Measurements from ENCODE around the gene INPP5D.

Gene INPP5D

DNA sequence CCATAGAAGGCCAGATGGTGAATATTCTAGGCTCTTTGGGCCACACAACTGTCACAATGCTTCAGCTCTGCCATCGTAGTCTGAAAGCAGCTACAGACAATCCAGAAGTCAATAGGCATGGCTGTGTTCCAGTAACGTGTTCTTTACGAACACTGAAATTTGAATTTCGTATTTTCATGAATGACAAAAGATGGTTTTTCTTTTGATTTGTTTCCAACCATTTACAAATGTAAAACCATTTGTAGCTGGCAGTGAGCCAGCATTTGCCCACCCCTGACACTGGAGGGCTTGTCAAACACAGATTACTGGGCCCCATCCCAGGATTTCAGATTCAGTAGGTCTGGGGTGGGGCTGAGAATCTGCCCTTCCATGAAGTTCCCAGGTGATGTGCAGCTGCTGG is 108.3 kb downstream of the INPP5D start:
- TF ChIP-seq, protein P1, sequence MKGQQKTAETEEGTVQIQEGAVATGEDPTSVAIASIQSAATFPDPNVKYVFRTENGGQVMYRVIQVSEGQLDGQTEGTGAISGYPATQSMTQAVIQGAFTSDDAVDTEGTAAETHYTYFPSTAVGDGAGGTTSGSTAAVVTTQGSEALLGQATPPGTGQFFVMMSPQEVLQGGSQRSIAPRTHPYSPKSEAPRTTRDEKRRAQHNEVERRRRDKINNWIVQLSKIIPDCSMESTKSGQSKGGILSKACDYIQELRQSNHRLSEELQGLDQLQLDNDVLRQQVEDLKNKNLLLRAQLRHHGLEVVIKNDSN (IDR thresholded peaks at IDR 0.05), result no peak
- TF ChIP-seq TCF12 (IDR thresholded peaks at IDR 0.05; ENCODE audit: low read depth), result no peak
- TF ChIP-seq, protein P2, sequence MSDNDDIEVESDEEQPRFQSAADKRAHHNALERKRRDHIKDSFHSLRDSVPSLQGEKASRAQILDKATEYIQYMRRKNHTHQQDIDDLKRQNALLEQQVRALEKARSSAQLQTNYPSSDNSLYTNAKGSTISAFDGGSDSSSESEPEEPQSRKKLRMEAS (IDR thresholded peaks at IDR 0.05), result no peak
- peak; percentile 43; the same call in 1 of the 2 replicates for TF ChIP-seq NFIC (IDR thresholded peaks at IDR 0.05)
- TF ChIP-seq ZBTB7A (IDR thresholded peaks at IDR 0.05; ENCODE audit: low read depth), result no peak
- no peak for TF ChIP-seq TAF1 (IDR thresholded peaks at IDR 0.05; ENCODE audit: low read depth)
- TF ChIP-seq RAD21 (IDR thresholded peaks at IDR 0.05; ENCODE audit: low read depth), result no peak
- TF ChIP-seq YY1 (IDR thresholded peaks at IDR 0.05; ENCODE audit: low read depth), result no peak
- TF ChIP-seq, protein P3, sequence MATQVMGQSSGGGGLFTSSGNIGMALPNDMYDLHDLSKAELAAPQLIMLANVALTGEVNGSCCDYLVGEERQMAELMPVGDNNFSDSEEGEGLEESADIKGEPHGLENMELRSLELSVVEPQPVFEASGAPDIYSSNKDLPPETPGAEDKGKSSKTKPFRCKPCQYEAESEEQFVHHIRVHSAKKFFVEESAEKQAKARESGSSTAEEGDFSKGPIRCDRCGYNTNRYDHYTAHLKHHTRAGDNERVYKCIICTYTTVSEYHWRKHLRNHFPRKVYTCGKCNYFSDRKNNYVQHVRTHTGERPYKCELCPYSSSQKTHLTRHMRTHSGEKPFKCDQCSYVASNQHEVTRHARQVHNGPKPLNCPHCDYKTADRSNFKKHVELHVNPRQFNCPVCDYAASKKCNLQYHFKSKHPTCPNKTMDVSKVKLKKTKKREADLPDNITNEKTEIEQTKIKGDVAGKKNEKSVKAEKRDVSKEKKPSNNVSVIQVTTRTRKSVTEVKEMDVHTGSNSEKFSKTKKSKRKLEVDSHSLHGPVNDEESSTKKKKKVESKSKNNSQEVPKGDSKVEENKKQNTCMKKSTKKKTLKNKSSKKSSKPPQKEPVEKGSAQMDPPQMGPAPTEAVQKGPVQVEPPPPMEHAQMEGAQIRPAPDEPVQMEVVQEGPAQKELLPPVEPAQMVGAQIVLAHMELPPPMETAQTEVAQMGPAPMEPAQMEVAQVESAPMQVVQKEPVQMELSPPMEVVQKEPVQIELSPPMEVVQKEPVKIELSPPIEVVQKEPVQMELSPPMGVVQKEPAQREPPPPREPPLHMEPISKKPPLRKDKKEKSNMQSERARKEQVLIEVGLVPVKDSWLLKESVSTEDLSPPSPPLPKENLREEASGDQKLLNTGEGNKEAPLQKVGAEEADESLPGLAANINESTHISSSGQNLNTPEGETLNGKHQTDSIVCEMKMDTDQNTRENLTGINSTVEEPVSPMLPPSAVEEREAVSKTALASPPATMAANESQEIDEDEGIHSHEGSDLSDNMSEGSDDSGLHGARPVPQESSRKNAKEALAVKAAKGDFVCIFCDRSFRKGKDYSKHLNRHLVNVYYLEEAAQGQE (IDR thresholded peaks at IDR 0.05; ENCODE audit: low read depth), result no peak

DNA sequence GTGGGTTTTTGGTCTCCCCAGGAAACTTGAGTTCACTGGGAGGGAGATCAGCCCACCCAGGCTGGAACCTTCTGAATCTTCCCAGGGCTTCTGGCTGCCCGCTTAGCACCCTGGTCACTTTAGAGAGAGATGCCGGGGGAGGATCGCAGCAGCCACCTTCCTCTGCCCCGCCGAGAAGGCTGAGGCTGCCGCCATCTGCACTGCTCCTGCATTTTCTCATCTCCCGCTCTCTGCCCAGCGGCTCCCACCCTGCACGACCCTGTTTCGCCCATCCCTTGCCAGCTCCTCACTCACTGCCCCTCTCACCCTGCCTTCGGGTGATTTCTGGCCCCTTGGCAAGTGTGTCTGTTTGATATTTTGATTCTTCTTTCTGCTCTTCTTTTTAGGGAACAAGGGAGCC is 108.8 kb downstream of the INPP5D start:
- TF ChIP-seq TAF1 (IDR thresholded peaks at IDR 0.05; ENCODE audit: low read depth) (no peak), FOXM1 (IDR thresholded peaks at IDR 0.05; ENCODE audit: borderline replicate concordance, low read depth) (no peak), CREB1 (IDR thresholded peaks at IDR 0.05; ENCODE audit: low read depth) (no peak), RAD21 (IDR thresholded peaks at IDR 0.05; ENCODE audit: low read depth) (no peak), NFIC (IDR thresholded peaks at IDR 0.05) (0 out of 2 replicates have a peak, but pooled peaks have one; percentile 2)

DNA sequence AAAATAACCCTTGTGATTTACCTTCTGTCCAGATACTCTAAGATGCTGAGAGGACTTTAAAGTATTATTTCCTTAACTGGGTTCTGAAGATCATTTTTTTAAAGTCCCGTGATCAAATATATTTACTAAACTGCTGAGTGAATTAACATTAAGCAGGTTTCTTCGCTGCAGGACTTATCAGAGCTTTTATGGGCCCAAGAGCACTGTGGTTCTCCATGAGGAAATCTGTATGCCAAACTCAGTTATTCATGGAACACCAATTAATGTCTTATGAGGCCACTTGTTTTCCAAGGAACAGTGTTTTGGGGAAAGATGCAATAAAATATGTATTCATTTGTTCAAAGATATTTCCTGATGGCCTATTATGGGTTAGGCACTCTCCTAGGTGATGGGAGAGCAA is 111.2 kb downstream of the INPP5D start:
- TF ChIP-seq YY1 (IDR thresholded peaks at IDR 0.05; ENCODE audit: low read depth) (no peak), EP300 (IDR thresholded peaks at IDR 0.05; ENCODE audit: borderline replicate concordance) (no peak), ZBTB7A (IDR thresholded peaks at IDR 0.05; ENCODE audit: low read depth) (no peak), RAD21 (IDR thresholded peaks at IDR 0.05; ENCODE audit: low read depth) (no peak), FOXM1 (IDR thresholded peaks at IDR 0.05; ENCODE audit: borderline replicate concordance, low read depth) (no peak), TCF12 (IDR thresholded peaks at IDR 0.05; ENCODE audit: low read depth) (no peak)
- TF ChIP-seq, protein P2 (IDR thresholded peaks at IDR 0.05), result no peak

DNA sequence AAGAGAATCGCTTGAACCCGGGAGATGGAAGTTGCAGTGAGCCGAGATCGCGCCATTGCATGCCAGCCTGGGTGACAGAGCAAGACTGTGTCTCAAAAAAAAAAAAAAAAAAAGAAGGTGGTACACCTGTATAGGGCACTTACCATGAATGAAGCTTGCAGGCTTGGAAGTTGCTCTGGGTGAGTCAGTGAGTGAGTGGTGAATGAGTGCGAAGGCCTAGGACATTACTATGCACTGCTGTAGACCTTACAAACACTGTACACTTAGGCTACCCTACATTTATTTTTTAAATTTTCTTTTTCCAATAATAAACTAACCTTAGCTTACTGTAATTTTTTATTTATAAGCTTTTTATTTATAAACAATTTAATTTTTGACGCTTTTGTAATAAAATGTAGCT is 113.0 kb downstream of the INPP5D start:
- TF ChIP-seq NFIC (IDR thresholded peaks at IDR 0.05) (no peak), TAF1 (IDR thresholded peaks at IDR 0.05; ENCODE audit: low read depth) (no peak), EGR1 (IDR thresholded peaks at IDR 0.05) (no peak), YY1 (IDR thresholded peaks at IDR 0.05; ENCODE audit: low read depth) (no peak), FOXM1 (IDR thresholded peaks at IDR 0.05; ENCODE audit: borderline replicate concordance, low read depth) (no peak), EP300 (IDR thresholded peaks at IDR 0.05; ENCODE audit: borderline replicate concordance) (no peak), ZBTB7A (IDR thresholded peaks at IDR 0.05; ENCODE audit: low read depth) (no peak), CEBPB (IDR thresholded peaks at IDR 0.05) (no peak), CREB1 (IDR thresholded peaks at IDR 0.05; ENCODE audit: low read depth) (no peak), TCF12 (IDR thresholded peaks at IDR 0.05; ENCODE audit: low read depth) (no peak), RAD21 (IDR thresholded peaks at IDR 0.05; ENCODE audit: low read depth) (no peak)
- TF ChIP-seq, protein P3 (IDR thresholded peaks at IDR 0.05; ENCODE audit: low read depth), result no peak

DNA sequence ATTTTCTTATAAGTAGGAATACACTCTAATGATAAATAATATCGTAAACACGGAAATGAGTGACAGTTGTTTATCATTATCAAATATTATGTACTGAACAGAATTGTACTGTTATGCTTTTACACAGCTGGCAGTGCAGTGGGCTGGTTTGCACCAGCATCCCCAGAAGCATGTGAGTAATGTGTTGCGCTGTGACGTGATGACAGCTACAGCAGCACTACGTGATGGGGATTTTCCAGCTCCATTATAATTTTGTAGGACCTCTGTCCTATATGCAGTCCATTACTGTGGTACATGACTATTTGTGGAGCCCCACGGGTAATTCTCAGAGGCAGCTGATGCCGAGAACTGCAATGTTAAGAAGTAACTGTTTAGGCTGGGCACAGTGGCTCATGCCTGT is 114.0 kb downstream of the INPP5D start:
- TF ChIP-seq, protein P1 (IDR thresholded peaks at IDR 0.05), result no peak
- no peak for TF ChIP-seq EGR1 (IDR thresholded peaks at IDR 0.05)
- TF ChIP-seq RAD21 (IDR thresholded peaks at IDR 0.05; ENCODE audit: low read depth), result no peak
- TF ChIP-seq YY1 (IDR thresholded peaks at IDR 0.05; ENCODE audit: low read depth), result no peak

DNA sequence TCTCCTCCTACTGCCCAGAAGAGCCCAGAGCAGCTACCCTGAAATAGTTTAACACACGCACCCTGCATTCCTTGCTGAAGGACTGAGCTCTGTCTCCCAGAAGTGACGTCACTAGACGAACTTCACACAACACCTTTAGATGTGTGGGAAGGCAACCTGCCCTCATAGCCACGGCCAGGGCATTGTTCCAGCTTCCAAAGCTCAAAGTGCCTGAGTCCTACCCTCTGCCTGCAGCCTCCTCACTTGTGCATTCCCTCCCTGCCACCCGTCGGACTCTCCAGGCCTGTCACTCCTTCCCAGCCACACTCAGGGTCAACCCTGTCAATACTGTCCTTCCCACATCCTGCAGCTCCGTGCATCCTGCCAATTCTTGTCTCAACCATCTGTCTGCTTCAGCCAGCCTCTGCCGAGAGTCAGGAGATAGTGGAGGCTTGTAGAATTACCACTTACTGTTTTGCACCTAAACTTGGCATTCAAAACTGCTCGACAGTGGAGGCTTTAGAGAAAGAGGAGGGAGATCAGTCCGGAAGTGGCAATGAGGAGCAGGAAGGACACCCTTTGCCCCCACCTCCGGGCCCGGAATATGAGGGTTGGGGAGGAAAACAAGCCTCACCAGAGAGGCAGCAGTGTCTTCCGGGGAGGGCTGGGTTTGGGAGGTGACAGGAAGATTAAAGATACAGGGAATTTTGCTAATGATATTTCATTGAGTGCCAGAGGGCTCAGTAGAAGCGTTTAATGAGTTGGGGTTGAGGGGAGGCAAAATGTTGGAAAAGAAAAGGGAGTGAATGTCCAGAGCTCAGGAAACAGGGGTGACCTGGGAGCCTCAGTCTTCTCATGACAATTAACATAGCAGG is 119.1 kb downstream of the INPP5D start:
- TF ChIP-seq ZBTB7A (IDR thresholded peaks at IDR 0.05; ENCODE audit: low read depth) (no peak), EP300 (IDR thresholded peaks at IDR 0.05; ENCODE audit: borderline replicate concordance) (no peak), CREB1 (IDR thresholded peaks at IDR 0.05; ENCODE audit: low read depth) (no peak), YY1 (IDR thresholded peaks at IDR 0.05; ENCODE audit: low read depth) (no peak), RAD21 (IDR thresholded peaks at IDR 0.05; ENCODE audit: low read depth) (no peak)
- TF ChIP-seq, protein P2 (IDR thresholded peaks at IDR 0.05), result no peak
- TF ChIP-seq, protein P3 (IDR thresholded peaks at IDR 0.05; ENCODE audit: low read depth), result no peak
